NCI-H748 treated with DMSO at 0.1 percent for 48 hours (cell line): ENCODE results near the gene ZNF467.
A peak's percentile ranks its signal among the peaks of the same experiment; 100 is the strongest.

Experiments
- DNase-seq: peaks from one replicate; lab custom pipeline; 2025; lab: John Stamatoyannopoulos, UW

Gene ZNF467

DNA sequence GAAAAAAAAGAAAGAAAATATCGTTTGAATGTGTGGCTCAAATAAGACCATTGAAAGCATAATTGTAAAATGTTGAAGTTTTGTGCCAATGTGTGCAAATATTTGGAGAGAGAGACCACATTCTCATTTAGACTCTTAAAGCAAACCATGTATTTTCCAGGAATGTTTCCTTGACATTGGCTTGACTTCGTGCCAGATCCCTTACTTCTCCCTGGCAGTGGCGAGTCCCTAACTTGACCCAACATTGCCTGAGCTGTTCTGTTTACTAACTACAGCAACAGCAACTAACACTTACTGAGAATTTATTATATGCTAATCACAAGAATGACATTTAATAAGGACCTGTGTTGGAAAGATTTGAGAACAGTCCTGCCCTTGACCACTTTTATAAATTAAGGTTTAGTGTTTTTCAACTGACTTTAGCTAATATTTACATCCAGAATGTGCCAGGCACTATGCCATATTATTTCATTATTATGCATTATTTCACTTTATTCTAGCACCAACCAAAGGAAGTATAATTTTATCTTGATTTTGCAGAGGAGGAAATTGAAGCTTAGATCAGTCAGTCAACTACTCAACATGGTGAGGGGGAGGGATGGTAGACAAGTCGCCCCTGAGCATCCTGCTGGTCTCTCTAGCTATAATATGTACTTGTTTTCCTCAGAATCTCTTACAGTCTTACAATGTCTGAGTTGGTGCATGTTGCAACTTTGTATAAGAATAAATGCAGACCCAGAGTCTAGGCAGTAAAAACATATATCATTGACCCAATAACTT is 29.7 kb downstream of the ZNF467 start:
- DNase-seq, result no peak

- DNase-seq, result peak; percentile 72
These were observed 31.2 kb downstream of the ZNF467 start for GRCh38 chr7:149742075-149742701.

DNA sequence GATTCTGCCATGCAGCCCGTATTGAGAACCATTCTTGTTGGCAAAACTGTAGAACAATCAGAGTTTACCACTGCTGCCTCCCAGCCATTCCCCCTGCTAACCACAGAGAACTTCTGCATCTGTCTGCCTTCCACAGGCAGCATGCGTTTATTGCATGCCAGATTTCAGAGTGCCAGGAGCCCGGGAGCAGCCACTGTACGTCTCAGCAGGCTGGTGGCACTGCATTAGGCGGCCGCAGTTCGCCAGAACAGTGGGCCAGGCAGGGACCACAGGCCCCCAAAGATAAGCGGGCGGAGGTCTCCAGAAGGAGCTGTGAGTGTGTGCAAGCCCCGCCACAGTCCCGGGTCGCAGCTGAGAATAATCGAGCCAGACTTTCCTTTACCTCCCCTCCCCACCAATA is 31.8 kb downstream of the ZNF467 start:
- no peak for DNase-seq

DNA sequence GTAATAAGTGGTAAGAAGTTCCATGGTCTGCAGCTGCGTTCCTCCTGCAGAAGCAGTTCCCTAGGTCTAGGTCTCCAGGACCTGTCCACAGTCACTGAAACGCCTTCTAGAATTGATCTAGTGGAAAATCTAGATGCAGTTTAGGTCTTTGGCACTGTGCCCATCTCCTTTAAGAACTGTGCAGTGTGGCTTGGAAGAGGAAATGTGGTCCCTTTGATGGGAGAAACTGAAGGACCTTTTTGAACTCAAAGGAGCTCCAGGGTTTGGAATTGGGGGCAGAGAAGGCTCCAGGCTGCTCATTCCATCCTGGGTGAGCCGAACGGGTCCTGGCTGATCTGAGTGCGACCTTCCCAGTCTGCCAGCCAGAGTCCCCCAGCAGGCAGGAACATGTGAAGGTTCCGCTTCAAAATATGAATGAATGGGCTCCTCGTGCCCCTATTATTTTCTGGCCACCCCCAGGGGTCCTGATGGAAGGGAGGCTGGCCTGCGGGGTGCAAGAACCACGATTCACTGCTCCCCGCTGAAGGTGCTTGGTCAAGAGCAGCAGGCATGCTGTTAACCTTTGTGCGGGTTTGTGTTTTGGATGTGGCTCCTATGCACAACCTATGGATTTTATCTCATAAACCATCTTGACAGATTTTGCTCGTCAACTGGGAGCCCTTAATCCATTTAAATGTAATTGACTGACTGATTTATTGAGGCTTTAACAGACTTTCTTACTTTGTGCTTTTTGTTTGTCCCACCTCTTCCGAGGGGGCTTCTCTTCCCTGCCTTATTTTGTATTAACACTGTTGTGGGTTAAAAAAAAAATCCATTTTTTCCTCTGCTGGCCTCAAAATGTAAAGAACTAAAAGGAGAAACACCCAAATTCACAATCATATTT is 36.7 kb downstream of the ZNF467 start:
- DNase-seq, result no peak

DNA sequence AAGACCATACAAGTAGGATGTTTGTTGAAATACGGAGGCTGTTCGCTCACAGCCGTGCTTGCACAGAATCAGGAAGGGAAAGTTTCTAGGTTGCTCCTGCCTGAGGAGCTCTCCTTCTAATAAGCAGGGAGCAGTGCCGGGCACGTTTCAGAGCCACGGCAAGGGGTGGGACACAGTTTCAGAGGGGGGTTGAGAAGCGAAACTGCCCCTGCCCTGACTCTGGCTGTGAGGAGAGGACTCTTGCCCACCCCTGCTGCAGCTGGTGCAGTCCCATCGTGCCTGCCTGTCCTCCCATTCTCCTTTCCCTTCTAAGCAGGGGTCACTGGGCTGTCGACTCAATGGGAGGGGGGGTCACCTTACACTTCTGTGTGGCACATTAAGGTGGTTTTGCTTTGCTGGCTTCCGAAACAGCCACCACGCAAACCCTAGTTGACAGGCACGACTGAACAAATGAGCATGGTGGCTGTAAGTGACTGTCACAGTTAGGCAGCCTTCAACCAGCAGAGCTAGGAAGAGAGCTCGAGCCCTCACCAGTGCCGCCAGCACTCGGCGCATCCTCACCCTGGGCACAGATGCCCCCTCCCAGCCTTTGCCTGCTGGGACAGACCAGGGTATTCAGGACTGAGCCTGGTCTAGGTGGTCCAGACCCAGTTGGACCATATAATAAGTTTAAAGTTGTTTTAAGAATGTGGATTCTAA is 37.5 kb downstream of the ZNF467 start:
- DNase-seq, result no peak

- no peak for DNase-seq
These were observed 38.2 kb downstream of the ZNF467 start for GRCh38 chr7:149735181-149735602.

GRCh38 chr7:149734791-149735075 is 38.7 kb downstream of the ZNF467 start:
- DNase-seq, result no peak

- no peak for DNase-seq
These were observed 39.2 kb downstream of the ZNF467 start for GRCh38 chr7:149733924-149734790.

- no peak for DNase-seq
These were observed 40.1 kb downstream of the ZNF467 start for GRCh38 chr7:149733131-149733923.

GRCh38 chr7:149732611-149733010 is 40.8 kb downstream of the ZNF467 start:
- no peak for DNase-seq

- DNase-seq, result no peak
These were observed 41.3 kb downstream of the ZNF467 start for GRCh38 chr7:149732111-149732561.

DNA sequence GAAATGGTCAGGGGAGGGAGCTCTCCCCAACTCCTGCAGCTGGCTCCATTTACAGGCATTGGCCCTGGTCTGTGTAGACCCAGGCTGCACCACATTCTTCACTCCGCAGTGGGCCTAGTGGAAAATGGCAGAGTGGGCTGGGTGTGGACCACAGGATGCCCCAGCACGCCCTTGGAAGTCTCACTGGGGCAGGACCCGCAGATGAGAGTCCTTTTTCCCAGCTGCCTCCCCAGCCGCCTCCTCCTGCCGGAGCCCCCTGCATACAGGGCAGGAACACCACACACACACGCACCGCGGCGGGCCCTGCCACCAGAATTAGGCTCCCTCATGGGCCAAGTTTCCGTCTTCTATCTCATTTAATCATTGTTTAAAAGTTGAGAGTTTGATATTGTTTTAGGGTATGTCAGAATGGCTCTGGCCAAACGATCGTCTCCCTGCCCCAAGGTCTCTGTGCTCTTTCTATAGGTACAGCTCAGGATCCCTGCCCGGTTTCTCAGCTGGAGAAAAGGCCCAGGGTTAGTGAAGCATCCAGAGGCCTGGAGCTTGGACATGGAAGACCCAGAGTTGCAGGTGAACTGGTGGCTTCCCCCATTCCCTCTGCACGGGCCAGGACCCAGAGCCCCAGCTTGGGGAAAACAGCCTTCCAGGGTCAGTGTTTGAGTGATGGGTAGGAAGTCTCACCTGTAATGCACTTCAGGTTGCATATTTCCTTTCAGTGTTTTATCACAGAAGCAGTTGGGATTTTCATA is 42.0 kb downstream of the ZNF467 start:
- DNase-seq, result no peak

DNA sequence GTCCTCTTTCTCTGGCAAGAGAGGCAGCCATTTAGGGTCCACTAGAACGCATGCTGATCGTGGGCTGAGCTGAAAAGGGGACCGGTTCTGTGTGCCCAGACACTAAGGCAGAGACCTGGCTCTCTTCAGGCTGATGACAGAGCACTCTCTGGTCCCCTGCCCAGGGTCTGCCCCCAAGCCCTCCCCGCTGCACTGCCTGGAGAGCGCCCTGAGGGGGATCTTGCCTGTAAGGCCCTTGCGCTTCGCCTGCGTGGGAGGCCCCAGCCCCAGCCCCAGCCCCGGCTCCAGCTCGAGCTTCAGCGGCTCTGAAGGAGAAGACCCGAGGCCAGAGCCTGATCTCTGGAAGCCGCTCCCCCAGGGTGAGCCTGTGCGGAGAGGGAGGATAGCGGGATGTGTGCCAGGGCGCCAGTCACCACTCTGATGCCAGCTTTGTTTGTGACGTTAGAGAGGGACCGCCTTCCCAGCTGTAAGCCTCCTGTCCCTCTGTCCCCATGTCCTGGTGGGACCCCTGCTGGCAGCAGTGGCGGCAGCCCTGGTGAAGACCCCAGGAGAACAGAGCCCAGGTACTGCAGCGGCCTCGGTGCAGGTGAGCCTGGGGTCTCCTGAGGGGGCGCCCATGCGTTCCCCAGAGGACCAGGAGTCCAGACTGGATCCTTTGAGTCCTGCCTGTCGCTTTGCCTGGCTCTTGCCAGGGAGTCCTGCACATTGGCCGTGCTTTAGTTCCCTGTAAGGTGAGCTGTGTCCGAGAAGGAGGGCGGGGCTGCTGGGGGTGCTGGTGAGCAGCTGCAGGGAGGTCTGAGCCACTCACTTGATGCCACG is 43.2 kb downstream of the ZNF467 start:
- DNase-seq, result no peak

DNA sequence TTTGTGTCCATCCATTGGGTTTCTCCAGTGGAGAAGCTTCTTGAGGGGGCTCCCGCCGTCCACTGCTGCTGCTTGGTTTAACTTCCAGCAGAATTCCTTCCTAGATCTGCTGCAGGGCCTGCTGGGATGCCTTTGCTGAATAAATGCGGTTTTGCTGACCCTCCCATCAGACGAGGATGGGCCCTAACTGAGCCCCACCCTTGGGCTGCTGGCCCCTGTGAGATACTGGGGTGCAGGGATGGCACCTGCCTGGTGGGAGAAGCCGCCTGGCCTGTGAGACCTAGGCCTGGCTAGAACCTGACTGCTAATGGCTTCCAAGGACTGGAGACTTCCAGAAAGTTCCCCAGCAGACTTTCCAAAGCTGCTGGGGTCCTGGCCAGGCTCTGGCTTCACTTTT is 43.8 kb downstream of the ZNF467 start:
- no peak for DNase-seq

DNA sequence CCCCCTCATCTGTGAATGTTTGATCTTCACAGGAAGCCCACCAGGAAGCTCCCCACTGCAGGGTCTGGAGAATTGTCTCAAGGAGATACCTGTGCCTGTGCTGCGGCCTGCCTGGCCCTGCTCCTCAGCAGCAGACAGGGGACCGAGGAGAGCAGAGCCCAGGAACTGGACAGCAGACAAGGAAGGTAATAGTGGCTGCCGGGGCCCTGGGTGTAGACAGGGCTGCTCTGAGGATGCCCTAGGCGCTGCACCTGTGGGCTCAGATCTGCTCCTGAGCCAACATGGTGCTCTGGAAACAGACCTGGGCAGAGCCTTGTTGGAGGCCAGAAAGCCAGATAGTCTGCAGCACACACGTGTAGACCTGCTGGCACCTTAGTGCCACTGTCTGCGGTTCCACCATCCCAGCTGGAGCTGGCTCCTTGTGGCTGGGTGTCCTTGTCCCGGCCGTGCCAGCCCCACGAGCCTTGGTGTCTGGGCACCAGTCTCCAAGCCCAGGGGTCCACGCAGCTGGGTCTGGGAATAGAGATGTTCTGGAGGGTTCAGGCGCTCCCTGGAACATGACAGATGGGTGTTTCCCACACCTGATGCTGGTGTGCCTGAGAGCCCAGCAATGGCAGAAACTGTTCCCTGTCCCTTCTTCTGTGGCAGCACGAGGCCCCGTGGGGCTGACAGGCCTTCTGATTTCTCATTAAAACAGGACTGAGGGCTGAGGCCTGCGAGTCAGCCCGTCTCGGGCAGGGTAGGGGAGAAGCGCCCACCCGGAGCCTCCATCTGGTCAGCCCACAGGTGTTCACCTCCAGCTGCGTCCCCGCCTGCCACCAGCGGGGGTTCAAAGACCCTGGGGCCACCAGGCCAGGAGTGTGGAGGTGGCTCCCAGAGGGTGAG is 44.7 kb downstream of the ZNF467 start:
- DNase-seq, result no peak

DNA sequence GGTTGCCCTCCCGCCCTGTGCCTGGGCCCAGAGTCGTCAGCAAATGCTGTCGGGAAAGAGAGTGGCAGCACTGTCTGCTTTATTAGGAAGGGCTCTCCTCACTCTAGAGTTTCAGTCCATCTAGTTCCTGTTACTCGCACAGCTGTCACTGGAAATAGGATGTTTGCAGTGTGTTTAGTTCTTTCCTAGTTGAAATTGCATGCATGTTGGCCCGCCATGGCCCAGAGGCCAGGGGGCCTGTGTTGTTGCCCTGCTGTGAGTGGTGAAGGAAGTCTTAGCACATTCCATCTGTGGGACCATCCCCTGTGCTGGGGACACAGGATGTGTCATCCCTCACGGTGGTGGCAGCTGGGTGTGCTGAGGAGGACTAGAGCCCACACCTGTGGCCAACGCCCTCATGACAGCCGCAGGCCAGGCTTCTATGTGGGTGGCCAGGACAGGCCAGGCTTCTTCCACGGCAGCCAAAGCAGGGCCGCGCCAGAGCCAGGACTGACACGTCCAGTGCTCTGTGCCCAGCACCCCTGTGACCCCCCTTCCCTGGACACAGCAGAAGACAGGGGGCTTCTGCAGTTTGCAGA is 45.4 kb downstream of the ZNF467 start:
- no peak for DNase-seq
